ENCODE data around the gene CCSER1. TPM values are rescaled to one million over a fixed set of nuclear protein-coding genes. Genes with fewer than 3 reads are reported as not detected.

The CCSER1 gene
- total and polyA plus RNA-seq, 2 of the 8 experiments (the other 6 are each of a cell fraction or from before 2014, with no cell fraction given): 0.26 to 0.84 TPM

- Histone ChIP-seq H2BK20ac (ENCODE audit: low read length) (no peak overlapping the region), H3K14ac (ENCODE audit: insufficient read length) (no peak overlapping the region), H2BK15ac (ENCODE audit: low read length) (no peak overlapping the region), H3K79me1 (ENCODE audit: low read depth, low read length) (no peaks in the 10 kb centered on the region), H3K18ac (ENCODE audit: extremely low read depth, low read length) (no peak overlapping the region), H3K4ac (replicated peaks; ENCODE audit: insufficient read length, low read depth, low read length) (no peak overlapping the region), H3K4me2 (ENCODE audit: insufficient read depth in 1 of 2, low read depth in 2 of 2, low read length in 2 of 2) (no peak overlapping the region), H3K9ac (replicated peaks in 1 of 4; ENCODE audit: extremely low read depth in 1 of 4, low read depth in 3 of 4, low read length in 3 of 4) (no peak overlapping the region), H3K23me2 (ENCODE audit: low read depth, low read length) (no peaks in the 10 kb centered on the region), H3K79me2 (ENCODE audit: control insufficient read depth in 1 of 2, insufficient read depth in 2 of 2, low read length in 2 of 2) (no peaks in the 10 kb centered on the region), H3K4me3 (ENCODE audit: extremely low read depth in 1 of 4, insufficient read depth in 2 of 4, low read depth in 3 of 4, low read length in 4 of 4) (no peak overlapping the region), H2BK5ac (ENCODE audit: low read depth, low read length) (no peak overlapping the region), H3K4me1 (replicated peaks in 1 of 4; ENCODE audit: control insufficient read depth in 3 of 4, insufficient read depth in 4 of 4, low read length in 3 of 4) (peaks cover 0 to 5% (median 0%) of the 10 kb centered on the region in 4 experiments; a peak in 2 of 7 replicates), H3K9me3 (ENCODE audit: insufficient read depth in 2 of 2, low read depth in 1 of 2, low read length in 1 of 2) (no peaks in the 10 kb centered on the region), H4K5ac (ENCODE audit: insufficient read length, low read depth, low read length) (no peak overlapping the region), H3K56ac (replicated peaks; ENCODE audit: insufficient read length, low read depth, low read length) (no peak overlapping the region), H3K36me3 (ENCODE audit: control insufficient read depth in 2 of 4, insufficient read depth in 4 of 4, low read length in 3 of 4) (no peaks in the 10 kb centered on the region), H2BK12ac (ENCODE audit: low read depth, low read length) (no peak overlapping the region), H4K91ac (replicated peaks; ENCODE audit: insufficient read length, low read length) (no peak overlapping the region), H2BK120ac (replicated peaks; ENCODE audit: low read depth, low read length) (no peak overlapping the region), H3K23ac (ENCODE audit: insufficient read length) (no peak overlapping the region), H4K8ac (ENCODE audit: extremely low read depth, insufficient read depth, low read length) (no peak overlapping the region), H2AFZ (ENCODE audit: low read length) (no peak overlapping the region), H2AK5ac (ENCODE audit: low read depth, low read length) (no peak overlapping the region), H3K27me3 (replicated peaks in 1 of 4; ENCODE audit: control insufficient read depth in 3 of 4, extremely low read depth in 1 of 4, insufficient read depth in 3 of 4, low read length in 3 of 4) (no peaks in the 10 kb centered on the region), H4K20me1 (replicated peaks in 1 of 2; ENCODE audit: control insufficient read depth in 1 of 2, insufficient read depth in 2 of 2, low read length in 2 of 2) (no peaks in the 10 kb centered on the region), H3K27ac (ENCODE audit: low read depth, low read length) (no peak overlapping the region)
- WGBS, 2 experiments (ENCODE audit: extremely low coverage in 1 of 2, insufficient coverage in 1 of 2, insufficient read length in 1 of 2, insufficient replicate concordance in 2 of 2, low coverage in 1 of 2, low lambda C conversion rate in 2 of 2, missing lambda C conversion rate in 1 of 2): 73% methylated on average over 1 of the region's 1 CpG; no CpG with 5 or more reads in 1 of the 2 experiments
- FAIRE-seq (no peak), DNase-seq (ENCODE audit: low read depth in 1 of 2, low spot score in 2 of 2) (no peak)
- ChIA-PET POLR2A (ENCODE audit: partially characterized antibody) (interaction anchor here (1.0 kb wide), 1 partner anchor 13 kb away, joined by 3 read pairs; no protein-coding TSS in a partner anchor), CTCF (ENCODE audit: partially characterized antibody) (no interaction called here)
- TF ChIP-seq ZNF274 (IDR thresholded peaks at IDR 0.05; ENCODE audit: borderline replicate concordance, extremely low read depth, low read length) (no peak), GTF2F1 (IDR thresholded peaks at IDR 0.05; ENCODE audit: borderline replicate concordance, low read depth, low read length) (no peak), CHD2 (IDR thresholded peaks at IDR 0.05; ENCODE audit: low read length) (no peak), SRF (IDR thresholded peaks at IDR 0.05; ENCODE audit: low read depth, low read length) (no peak), SAP30 (IDR thresholded peaks at IDR 0.05; ENCODE audit: insufficient read depth, insufficient replicate concordance, low read length) (no peak), HDAC2 (IDR thresholded peaks at IDR 0.05; ENCODE audit: borderline replicate concordance in 1 of 2, low read depth in 2 of 2, low read length in 2 of 2) (no peak), CBX5 (IDR thresholded peaks at IDR 0.05; ENCODE audit: low read depth, low read length) (no peak), HDAC6 (IDR thresholded peaks at IDR 0.05; ENCODE audit: low read depth, low read length) (no peak), YY1 (IDR thresholded peaks at IDR 0.05; ENCODE audit: low read depth, low read length) (no peak), CTBP2 (IDR thresholded peaks at IDR 0.05; ENCODE audit: borderline replicate concordance, insufficient read depth, insufficient read length, low read length) (no peak), TBP (IDR thresholded peaks at IDR 0.05; ENCODE audit: low read depth, low read length) (no peak), CHD1 (IDR thresholded peaks at IDR 0.05; ENCODE audit: low read depth, low read length) (no peak), MAFK (IDR thresholded peaks at IDR 0.05; ENCODE audit: low read depth, low read length) (no peak), GABPA (IDR thresholded peaks at IDR 0.05; ENCODE audit: borderline replicate concordance, insufficient read depth, low read length) (no peak)
Measured at GRCh38 chr4:91600301-91600700, 1473.1 kb downstream of the CCSER1 start.
